ENCODE data around the gene GOLGA6L6.
"Not testable (repeated sequence)": the region's sequence is repeated elsewhere in the genome, so short reads cannot be mapped to it uniquely, and the experiment has no call there.

GOLGA6L6 gene

GRCh38 chr15:20541700-20542099 lies at the start of gene GOLGA6L6:
GOLGA6L6 (minus strand) TSS chr15:20541800; CDS start chr15:20541709, 91 bp downstream.
- H3K27ac ChIP-seq: not testable (repeated sequence)

GRCh38 chr15:20590069-20590468 lies 48.5 kb upstream of the GOLGA6L6 start:
- H3K27ac ChIP-seq: not testable (repeated sequence)

- not testable (repeated sequence) for H3K27ac ChIP-seq
Observed at GRCh38 chr15:20586821-20587220, 45.2 kb upstream of the GOLGA6L6 start.

GRCh38 chr15:20582726-20583115 lies 41.1 kb upstream of the GOLGA6L6 start:
- not testable (repeated sequence) for H3K27ac ChIP-seq

GRCh38 chr15:20582109-20582725 lies 40.6 kb upstream of the GOLGA6L6 start:
- H3K27ac ChIP-seq: not testable (repeated sequence)

- H3K27ac ChIP-seq: not testable (repeated sequence)
Observed at GRCh38 chr15:20581261-20582108, 39.9 kb upstream of the GOLGA6L6 start.

GRCh38 chr15:20579662-20580061 lies 38.1 kb upstream of the GOLGA6L6 start:
- H3K27ac ChIP-seq: not testable (repeated sequence)

- not testable (repeated sequence) for H3K27ac ChIP-seq
Observed at GRCh38 chr15:20551289-20551688, 9.7 kb upstream of the GOLGA6L6 start.

GRCh38 chr15:20505926-20506658 lies 35.5 kb downstream of the GOLGA6L6 start:
- not testable (repeated sequence) for H3K27ac ChIP-seq

GRCh38 chr15:20502839-20503238 lies 38.8 kb downstream of the GOLGA6L6 start:
- not testable (repeated sequence) for H3K27ac ChIP-seq

- H3K27ac ChIP-seq: not testable (repeated sequence)
Observed at GRCh38 chr15:20501512-20502222, 39.9 kb downstream of the GOLGA6L6 start.

- H3K27ac ChIP-seq: not testable (repeated sequence)
Observed at GRCh38 chr15:20497781-20498180, 43.8 kb downstream of the GOLGA6L6 start.

- H3K27ac ChIP-seq: not testable (repeated sequence)
Observed at GRCh38 chr15:20493035-20493434, 48.6 kb downstream of the GOLGA6L6 start.

GRCh38 chr15:20492598-20492997 lies 49.0 kb downstream of the GOLGA6L6 start:
- not testable (repeated sequence) for H3K27ac ChIP-seq

- not testable (repeated sequence) for H3K27ac ChIP-seq
Observed at GRCh38 chr15:20489320-20489719, 52.3 kb downstream of the GOLGA6L6 start.
